ENCODE results near the gene CEACAM6.

GRCh38 chr19:41739361-41739760 lies 16.0 kb upstream of the CEACAM6 start:
- TF ChIP-seq CTCF (IDR thresholded peaks at IDR 0.05) (no peak), ZFX (IDR thresholded peaks at IDR 0.05; ENCODE audit: borderline replicate concordance) (no peak)
